ENCODE data around the gene GRK5.

The GRK5 gene

DNA sequence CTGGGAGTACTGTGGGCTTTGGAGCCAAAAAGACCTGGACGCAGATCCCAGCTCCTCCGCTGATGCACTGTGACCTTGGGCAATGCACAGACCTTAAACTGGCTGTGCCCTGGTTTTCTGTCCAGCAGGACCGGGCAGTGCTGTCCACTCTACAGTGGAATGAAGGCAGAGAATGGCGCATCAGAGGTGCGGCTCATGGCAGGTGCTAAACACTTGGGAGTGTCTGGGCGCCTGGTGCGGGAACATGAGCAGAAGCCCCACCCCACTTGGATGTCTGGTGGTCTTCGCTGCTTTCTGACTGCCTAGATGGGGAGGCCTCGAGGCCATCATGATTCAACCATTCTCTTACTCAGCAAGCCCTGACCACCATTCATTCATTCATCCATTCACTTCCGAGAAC is 153.7 kb downstream of the GRK5 start:
- FAIRE-seq = no peak
- no peak for DNase-seq (ENCODE audit: insufficient read length)
- TF ChIP-seq POLR2AphosphoS5 (IDR thresholded peaks at IDR 0.05; ENCODE audit: low read depth, low read length) (no peak), POLR2A (IDR thresholded peaks at IDR 0.05; ENCODE audit: low read depth, low read length) (no peak), TAF1 (IDR thresholded peaks at IDR 0.05; ENCODE audit: borderline replicate concordance, low read depth, low read length) (no peak)

GRCh38 chr10:119362122-119362521 is 154.8 kb downstream of the GRK5 start:
- DNase-seq (ENCODE audit: insufficient read length) = no peak
- no peak for FAIRE-seq
- TF ChIP-seq POLR2AphosphoS5 (IDR thresholded peaks at IDR 0.05; ENCODE audit: low read depth, low read length) (no peak), TAF1 (IDR thresholded peaks at IDR 0.05; ENCODE audit: borderline replicate concordance, low read depth, low read length) (no peak), POLR2A (IDR thresholded peaks at IDR 0.05; ENCODE audit: low read depth, low read length) (no peak)

DNA sequence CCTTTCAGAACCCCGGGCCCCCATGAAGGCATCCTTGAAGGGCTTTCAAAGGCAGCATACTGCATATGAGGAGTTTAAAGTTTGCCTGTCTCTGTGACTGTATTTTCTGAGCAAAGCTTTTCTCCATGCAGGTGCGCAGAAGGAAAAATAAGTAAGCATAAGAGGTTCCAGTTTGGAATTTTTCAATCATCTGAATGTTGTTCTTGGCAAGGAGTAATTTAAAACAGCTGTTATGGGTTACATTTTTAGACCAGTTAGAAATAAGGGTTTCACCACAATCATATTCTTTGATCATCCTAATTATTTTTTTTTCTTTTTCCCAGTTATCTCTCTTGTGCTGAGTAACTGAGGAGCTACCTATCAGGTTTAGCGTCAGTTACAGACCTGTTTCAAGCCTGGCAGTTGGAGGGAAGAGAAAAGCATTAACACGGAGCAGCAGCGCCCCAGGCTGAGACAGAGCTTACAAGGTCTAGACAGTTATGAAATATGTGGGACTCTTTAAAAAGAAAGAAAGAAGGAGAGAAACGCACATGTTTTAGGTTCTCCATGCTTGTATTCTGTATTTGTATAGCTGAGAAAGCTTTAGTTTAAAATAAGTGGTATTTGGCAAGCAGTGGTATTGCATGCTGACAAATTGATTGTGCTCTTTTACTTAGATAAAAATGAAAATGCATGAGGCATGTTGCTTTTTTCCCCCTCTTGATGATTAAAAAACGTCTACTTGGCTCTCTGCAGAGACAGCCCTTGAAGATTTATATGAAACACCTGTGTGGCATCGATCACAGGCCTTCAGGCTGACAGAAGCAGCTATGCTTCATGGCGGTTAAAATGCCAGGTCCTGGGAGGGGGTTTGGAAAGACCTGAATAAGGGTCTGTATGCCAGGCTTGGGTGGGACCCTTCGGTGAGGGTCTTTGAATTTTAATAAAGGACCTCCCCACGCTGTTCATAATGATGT is 157.6 kb downstream of the GRK5 start:
- TF ChIP-seq POLR2A (IDR thresholded peaks at IDR 0.05; ENCODE audit: low read depth, low read length) (no peak), POLR2AphosphoS5 (IDR thresholded peaks at IDR 0.05; ENCODE audit: low read depth, low read length) (no peak), TAF1 (IDR thresholded peaks at IDR 0.05; ENCODE audit: borderline replicate concordance, low read depth, low read length) (no peak)
- no peak for DNase-seq (ENCODE audit: insufficient read length)
- no peak for FAIRE-seq

GRCh38 chr10:119365773-119366599 is 158.6 kb downstream of the GRK5 start:
- TF ChIP-seq POLR2AphosphoS5 (IDR thresholded peaks at IDR 0.05; ENCODE audit: low read depth, low read length) (no peak), TAF1 (IDR thresholded peaks at IDR 0.05; ENCODE audit: borderline replicate concordance, low read depth, low read length) (no peak), POLR2A (IDR thresholded peaks at IDR 0.05; ENCODE audit: low read depth, low read length) (no peak)
- FAIRE-seq (no peak), DNase-seq (ENCODE audit: insufficient read length) (no peak)

- TF ChIP-seq POLR2AphosphoS5 (IDR thresholded peaks at IDR 0.05; ENCODE audit: low read depth, low read length) = no peak
- no peak for TF ChIP-seq TAF1 (IDR thresholded peaks at IDR 0.05; ENCODE audit: borderline replicate concordance, low read depth, low read length)
- TF ChIP-seq POLR2A (IDR thresholded peaks at IDR 0.05; ENCODE audit: low read depth, low read length) = no peak
- DNase-seq (ENCODE audit: insufficient read length) = no peak
- FAIRE-seq = no peak
Measured at GRCh38 chr10:119367841-119368549, 160.6 kb downstream of the GRK5 start.

DNA sequence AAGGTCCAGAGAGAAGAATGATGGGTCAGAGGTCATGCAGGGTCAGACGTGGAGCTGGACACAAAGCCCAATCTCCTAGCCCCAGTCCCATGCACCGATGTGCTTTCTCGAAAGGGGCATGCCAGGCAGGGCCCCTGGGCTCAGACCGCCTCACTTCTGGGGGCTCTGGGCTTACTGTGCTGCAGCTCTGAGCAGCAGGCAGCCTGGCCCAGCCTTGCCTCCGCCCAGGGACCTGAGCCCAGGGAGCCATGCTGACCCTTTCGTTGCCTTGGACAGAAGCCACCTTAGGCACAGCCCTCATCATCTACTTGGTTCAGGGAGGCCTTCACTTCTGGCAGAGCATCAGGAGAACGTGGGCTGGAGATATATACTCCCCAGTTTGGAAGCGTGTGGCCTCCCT is 161.2 kb downstream of the GRK5 start:
- TF ChIP-seq POLR2A (IDR thresholded peaks at IDR 0.05; ENCODE audit: low read depth, low read length) = no peak
- no peak for TF ChIP-seq POLR2AphosphoS5 (IDR thresholded peaks at IDR 0.05; ENCODE audit: low read depth, low read length)
- TF ChIP-seq TAF1 (IDR thresholded peaks at IDR 0.05; ENCODE audit: borderline replicate concordance, low read depth, low read length) = no peak
- FAIRE-seq = no peak

GRCh38 chr10:119368991-119369869 is 161.9 kb downstream of the GRK5 start:
- DNase-seq (ENCODE audit: insufficient read length) = peak; percentile 73
- TF ChIP-seq POLR2AphosphoS5 (IDR thresholded peaks at IDR 0.05; ENCODE audit: low read depth, low read length) = no peak
- no peak for TF ChIP-seq POLR2A (IDR thresholded peaks at IDR 0.05; ENCODE audit: low read depth, low read length)
- TF ChIP-seq TAF1 (IDR thresholded peaks at IDR 0.05; ENCODE audit: borderline replicate concordance, low read depth, low read length) = no peak

More for the DNA sequence above, 161.2 kb downstream of the GRK5 start:
- no peak for DNase-seq (ENCODE audit: insufficient read length)

DNA sequence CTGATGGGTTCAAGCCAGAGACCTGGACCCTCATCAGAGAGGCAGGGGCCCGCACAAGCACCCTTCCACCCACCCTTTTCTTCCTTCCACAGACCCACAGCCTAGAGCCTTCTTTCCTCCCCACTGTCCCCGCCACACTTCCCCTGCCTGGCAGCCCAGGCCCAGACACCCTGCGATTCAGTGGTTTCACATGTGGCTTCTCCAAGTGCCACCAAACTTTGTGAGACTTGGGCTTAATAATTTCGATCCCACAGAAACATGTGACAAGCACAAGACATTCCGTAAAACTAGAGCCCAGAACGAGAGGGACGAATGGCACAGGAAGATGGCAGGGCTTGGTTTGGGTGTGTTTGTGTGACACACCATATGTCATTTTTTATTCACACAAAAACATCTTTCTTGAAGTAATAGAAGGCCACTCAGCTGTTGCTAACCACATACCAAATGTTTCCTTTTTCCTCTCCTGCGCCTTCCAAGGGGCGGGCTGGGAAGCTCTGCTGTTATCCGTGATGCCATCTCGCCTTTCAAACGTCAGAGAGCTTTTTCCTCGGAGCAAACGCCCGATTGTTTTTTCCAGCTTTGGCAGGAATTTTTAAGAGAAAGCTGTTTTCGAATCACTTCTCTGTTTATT is 162.9 kb downstream of the GRK5 start:
- DNase-seq (ENCODE audit: insufficient read length) = no peak
- no peak for FAIRE-seq
- TF ChIP-seq POLR2A (IDR thresholded peaks at IDR 0.05; ENCODE audit: low read depth, low read length) = no peak
- no peak for TF ChIP-seq POLR2AphosphoS5 (IDR thresholded peaks at IDR 0.05; ENCODE audit: low read depth, low read length)
- TF ChIP-seq TAF1 (IDR thresholded peaks at IDR 0.05; ENCODE audit: borderline replicate concordance, low read depth, low read length) = no peak

More at GRCh38 chr10:119368991-119369869, 161.9 kb downstream of the GRK5 start:
- peak; percentile 85 for FAIRE-seq

GRCh38 chr10:119370972-119371703 is 163.8 kb downstream of the GRK5 start:
- FAIRE-seq (peak; percentile 51), DNase-seq (ENCODE audit: insufficient read length) (no peak)
- TF ChIP-seq TAF1 (IDR thresholded peaks at IDR 0.05; ENCODE audit: borderline replicate concordance, low read depth, low read length) = no peak
- no peak for TF ChIP-seq POLR2A (IDR thresholded peaks at IDR 0.05; ENCODE audit: low read depth, low read length)
- no peak for TF ChIP-seq POLR2AphosphoS5 (IDR thresholded peaks at IDR 0.05; ENCODE audit: low read depth, low read length)

Measured in GM12892 (cell line).